Memory B cell (primary cell): ENCODE results near the gene RUNX3.

Experiments used
- ATAC-seq: fragments of 150-1000 bp; cut with Tn5 transposase; 2 replicates; pipeline ENCODE4 v1.10.0; 2021; ENCODE audit warnings: low read depth, mild to moderate bottlenecking, moderate library complexity
- DNase-seq, 2 donors: peaks; one replicate each; pipeline ENCODE4 v3.0.0; 2022; ENCODE audit warnings: low spot score in 2 of 2
- H3K27ac Mint-ChIP-seq: one replicate; pipeline ENCODE4 v1.8.0; 2022; ENCODE audit warnings: mild to moderate bottlenecking, moderate library complexity, mixed read lengths
- H3K27me3 Mint-ChIP-seq: one replicate; pipeline ENCODE4 v1.8.0; 2022; ENCODE audit warnings: mixed read lengths
- H3K36me3 Mint-ChIP-seq: one replicate; pipeline ENCODE4 v1.8.0; 2022; ENCODE audit warnings: mild to moderate bottlenecking, mixed read lengths
- H3K4me1 Mint-ChIP-seq: one replicate; pipeline ENCODE4 v1.8.0; 2022; ENCODE audit warnings: mixed read lengths
- H3K4me3 Mint-ChIP-seq: one replicate; pipeline ENCODE4 v1.8.0; 2022; ENCODE audit warnings: mild to moderate bottlenecking, moderate library complexity, mixed read lengths
- H3K9me3 Mint-ChIP-seq: one replicate; pipeline ENCODE4 v1.8.0; 2022; ENCODE audit warnings: mixed read lengths

Gene RUNX3

GRCh38 chr1:24967555-24967954 is 37.5 kb upstream of the RUNX3 start:
- peaks cover 24% of the 10 kb centered on the region for H3K4me1 Mint-ChIP-seq
- ATAC-seq: no peak

DNA sequence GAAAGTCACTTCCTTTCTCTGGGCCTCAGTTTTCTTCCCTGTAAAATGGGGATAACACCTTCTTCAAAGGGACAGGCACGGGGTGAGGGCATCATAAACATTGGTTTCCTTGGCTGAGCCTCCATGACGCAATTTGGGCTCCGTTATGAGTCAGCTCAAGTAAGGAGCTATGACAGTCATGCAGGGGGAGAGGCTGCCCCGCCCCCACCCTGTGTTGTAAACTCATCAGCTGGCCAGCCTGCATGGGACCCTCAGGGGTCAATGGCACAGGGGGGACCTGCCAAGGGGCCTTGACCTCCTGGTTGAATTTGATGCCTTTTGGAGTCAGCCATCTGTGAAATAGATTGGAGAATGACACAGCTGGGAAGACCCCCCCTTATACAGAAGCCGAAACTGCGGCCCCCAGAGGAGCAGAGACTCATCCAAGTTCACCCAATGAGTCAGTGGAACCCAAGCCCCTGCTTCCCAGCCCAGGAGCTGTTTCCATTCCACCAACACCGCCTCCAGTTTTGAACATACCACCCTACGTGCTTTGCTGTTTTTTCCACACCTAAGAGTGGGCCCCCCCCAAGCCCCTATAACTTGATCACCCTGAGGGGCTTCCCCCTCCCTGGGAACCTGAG is 36.8 kb upstream of the RUNX3 start:
- Mint-ChIP-seq H3K36me3 (no peaks in the 10 kb centered on the region), H3K4me3 (no peak overlapping the region), H3K27me3 (no peaks in the 10 kb centered on the region), H3K4me1 (peaks cover 27% of the 10 kb centered on the region), H3K9me3 (no peaks in the 10 kb centered on the region), H3K27ac (no peak overlapping the region)
- DNase-seq (no peak), ATAC-seq (no peak)

More at GRCh38 chr1:24967555-24967954, 37.5 kb upstream of the RUNX3 start:
- DNase-seq: no peak
- Mint-ChIP-seq H3K9me3 (no peaks in the 10 kb centered on the region), H3K36me3 (no peaks in the 10 kb centered on the region), H3K27ac (no peak overlapping the region), H3K27me3 (no peaks in the 10 kb centered on the region), H3K4me3 (no peak overlapping the region)

DNA sequence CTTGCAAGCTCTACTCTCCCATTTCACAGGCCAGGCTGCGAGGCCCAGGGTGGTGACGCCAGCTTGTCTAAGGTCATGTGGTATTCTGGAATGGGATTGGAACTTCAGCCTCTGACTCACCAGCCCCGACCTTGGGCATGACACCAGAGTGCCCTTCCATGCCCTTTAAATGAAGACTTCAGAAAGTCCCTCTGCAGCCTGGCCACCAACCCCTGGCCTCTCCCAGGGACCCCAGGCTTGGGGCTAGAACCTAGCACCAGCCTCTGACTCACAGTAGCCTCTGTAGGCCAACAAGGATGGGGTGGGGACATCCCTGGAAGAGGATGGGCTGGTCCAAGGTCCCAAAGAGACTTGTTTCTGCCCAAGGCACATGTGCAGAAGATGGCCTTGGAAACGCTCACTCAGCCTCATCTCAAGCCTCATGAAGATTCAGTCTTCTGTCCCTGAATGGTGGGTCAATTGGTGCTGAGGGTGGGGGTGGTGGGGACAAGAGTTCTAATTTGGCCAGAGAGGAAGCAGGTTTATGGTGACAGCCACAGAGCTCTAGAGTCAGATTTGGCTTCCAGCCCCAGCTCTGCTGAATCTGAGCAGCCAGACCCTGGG is 36.1 kb upstream of the RUNX3 start:
- H3K36me3 Mint-ChIP-seq: no peaks in the 10 kb centered on the region
- ATAC-seq (no peak), DNase-seq (no peak)
- peaks cover 31% of the 10 kb centered on the region for H3K4me1 Mint-ChIP-seq
- no peak overlapping the region for H3K27ac Mint-ChIP-seq
- H3K27me3 Mint-ChIP-seq: no peaks in the 10 kb centered on the region
- no peak overlapping the region for H3K4me3 Mint-ChIP-seq
- H3K9me3 Mint-ChIP-seq: no peaks in the 10 kb centered on the region

DNA sequence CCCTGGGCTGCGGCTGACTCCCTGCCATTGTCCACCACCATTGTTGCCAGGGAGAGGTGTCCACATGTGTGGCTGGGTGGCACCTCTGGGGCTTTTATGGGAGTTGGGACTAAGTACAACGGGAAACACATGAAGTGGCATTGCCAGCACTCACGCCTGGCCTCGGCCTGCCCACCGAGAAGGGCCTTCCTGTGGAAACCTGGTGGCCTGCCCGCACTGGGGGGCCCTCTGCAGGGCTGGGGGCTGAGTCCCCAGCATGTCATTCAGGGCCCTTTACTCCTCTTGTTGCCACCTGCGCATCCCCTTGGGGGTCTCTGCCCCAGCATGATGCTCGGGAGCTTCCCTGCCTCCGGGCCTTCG is 35.5 kb upstream of the RUNX3 start:
- Mint-ChIP-seq H3K4me1 (peaks cover 30% of the 10 kb centered on the region), H3K27me3 (no peaks in the 10 kb centered on the region), H3K27ac (peak overlapping the region; percentile 95), H3K9me3 (no peaks in the 10 kb centered on the region), H3K4me3 (peak overlapping the region; percentile 52), H3K36me3 (no peaks in the 10 kb centered on the region)
- ATAC-seq: no peak
- no peak for DNase-seq

GRCh38 chr1:24964811-24965570 is 34.9 kb upstream of the RUNX3 start:
- ATAC-seq (peak; percentile 87), DNase-seq (peak; percentile 60 to 74)
- Mint-ChIP-seq H3K4me1 (peaks cover 30% of the 10 kb centered on the region), H3K9me3 (no peaks in the 10 kb centered on the region), H3K4me3 (peak overlapping the region; percentile 83), H3K36me3 (no peaks in the 10 kb centered on the region), H3K27ac (peak overlapping the region; percentile 95), H3K27me3 (no peaks in the 10 kb centered on the region)

- Mint-ChIP-seq H3K27ac (peak overlapping the region; percentile 95), H3K9me3 (no peaks in the 10 kb centered on the region), H3K4me1 (peaks cover 32% of the 10 kb centered on the region), H3K4me3 (peak overlapping the region; percentile 83), H3K36me3 (no peaks in the 10 kb centered on the region), H3K27me3 (no peaks in the 10 kb centered on the region)
- no peak for DNase-seq
- ATAC-seq: no peak
These were observed 34.0 kb upstream of the RUNX3 start for GRCh38 chr1:24963943-24964693.

DNA sequence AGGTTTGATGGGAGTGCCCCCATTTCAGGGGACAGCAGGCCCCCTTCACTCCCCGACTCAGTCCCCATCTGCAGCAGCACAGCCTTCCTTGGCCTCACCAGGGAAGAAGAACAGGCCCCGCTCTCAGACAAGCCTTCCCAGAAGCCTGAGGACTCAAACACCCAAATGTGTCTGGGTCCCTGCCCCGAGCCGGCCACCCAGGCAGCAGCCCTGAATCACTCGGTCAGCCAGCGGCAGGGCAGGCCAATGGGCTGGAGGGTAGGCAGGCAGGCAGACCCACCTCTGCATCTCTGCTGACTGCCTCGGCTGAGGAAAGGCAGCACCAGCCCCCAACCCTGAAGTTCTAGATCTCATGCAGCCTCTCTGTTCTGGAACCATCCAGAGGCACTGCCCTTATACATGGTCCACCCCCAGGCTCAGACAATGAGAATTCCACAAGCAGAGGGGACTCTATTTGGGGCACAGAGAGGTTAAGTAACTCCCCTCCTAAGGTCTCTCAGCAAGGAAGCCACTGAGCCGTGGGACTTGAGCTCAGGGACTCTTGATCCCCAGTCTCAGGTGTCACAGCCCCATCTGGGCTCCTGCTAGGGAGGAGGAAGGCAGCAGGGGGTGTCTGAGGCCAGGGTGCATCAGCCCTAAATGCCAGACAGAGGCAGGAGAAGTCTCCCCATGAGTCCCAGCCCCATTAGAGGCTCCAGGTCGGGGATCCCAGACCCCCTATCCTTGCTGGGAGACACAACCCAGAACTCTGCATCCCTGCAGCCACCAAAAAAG is 33.2 kb upstream of the RUNX3 start:
- Mint-ChIP-seq H3K36me3 (no peaks in the 10 kb centered on the region), H3K27ac (peak overlapping the region; percentile 95), H3K27me3 (no peaks in the 10 kb centered on the region), H3K4me3 (peak overlapping the region; percentile 83), H3K4me1 (peaks cover 36% of the 10 kb centered on the region), H3K9me3 (no peaks in the 10 kb centered on the region)
- peak in 1 of 2 donors; percentile 34 for DNase-seq
- ATAC-seq: peak; percentile 26

DNA sequence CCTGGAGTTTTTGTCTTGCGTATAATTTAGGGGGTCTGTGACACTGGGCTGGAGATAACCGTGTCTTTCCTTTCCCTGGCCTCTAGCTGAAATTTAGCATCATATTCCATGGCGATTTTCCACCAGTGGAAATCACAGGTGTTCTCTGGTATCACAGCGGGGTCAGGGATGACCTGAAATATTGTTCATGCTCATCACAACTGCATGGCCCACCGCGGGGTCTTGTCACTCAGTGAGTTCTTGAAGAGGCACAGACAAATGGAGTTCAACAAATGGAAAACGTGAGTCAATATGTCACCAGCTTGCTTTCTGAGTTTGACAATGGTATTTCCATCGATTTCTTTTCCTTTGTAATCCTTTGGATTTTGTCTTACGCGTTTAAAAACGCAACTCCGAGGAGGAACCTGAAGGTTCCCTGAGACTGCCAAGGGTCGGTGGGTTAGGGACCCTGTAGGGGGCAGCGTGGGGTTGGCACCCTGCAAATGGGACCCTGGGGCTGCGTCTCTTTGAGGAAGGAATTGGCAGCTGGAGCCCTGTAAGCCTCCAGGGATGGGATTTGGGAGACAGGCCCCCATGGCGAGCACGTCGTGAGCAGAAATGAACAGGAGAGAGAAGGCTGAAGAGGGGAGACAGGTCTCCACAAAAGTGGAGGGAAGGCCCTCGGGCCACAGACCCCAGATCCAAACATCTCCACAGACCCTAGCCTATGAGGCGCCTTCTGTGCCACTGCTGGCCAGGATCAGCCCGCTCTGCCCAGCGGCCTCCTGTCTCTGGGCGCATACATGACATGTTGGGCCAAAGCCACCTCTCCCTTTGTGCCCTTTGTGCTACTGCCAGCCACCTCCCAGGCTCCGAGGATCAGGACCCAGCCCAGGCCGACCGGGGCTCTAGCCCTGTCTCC is 32.1 kb upstream of the RUNX3 start:
- H3K27ac Mint-ChIP-seq: peak overlapping the region; percentile 95
- H3K27me3 Mint-ChIP-seq: no peaks in the 10 kb centered on the region
- H3K36me3 Mint-ChIP-seq: no peaks in the 10 kb centered on the region
- no peak for ATAC-seq
- peaks cover 40% of the 10 kb centered on the region for H3K4me1 Mint-ChIP-seq
- H3K9me3 Mint-ChIP-seq: no peaks in the 10 kb centered on the region
- peak overlapping the region; percentile 83 for H3K4me3 Mint-ChIP-seq
- DNase-seq: no peak

DNA sequence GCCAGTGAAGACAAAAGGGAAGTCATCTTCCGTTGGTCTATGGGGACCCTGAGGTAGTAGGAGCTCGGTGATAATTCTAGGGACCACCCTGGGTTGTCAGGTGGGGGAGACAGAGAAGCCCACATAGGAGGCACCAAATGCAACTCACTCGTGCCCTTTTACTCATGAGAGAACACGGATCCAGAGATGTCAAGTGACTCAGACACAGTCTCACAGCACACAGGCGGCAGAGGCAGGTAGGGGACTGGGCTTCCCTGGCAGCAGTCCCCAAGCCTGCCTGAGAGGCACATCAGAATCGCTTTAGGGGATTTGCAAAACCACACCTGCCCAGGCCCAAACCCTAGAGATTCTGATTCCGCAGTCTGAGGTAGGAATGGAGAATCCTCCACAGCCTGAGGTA is 31.3 kb upstream of the RUNX3 start:
- ATAC-seq (no peak), DNase-seq (no peak)
- Mint-ChIP-seq H3K27me3 (no peaks in the 10 kb centered on the region), H3K27ac (peak overlapping the region; percentile 83), H3K4me3 (peak overlapping the region; percentile 79), H3K36me3 (no peaks in the 10 kb centered on the region), H3K4me1 (peaks cover 46% of the 10 kb centered on the region), H3K9me3 (no peaks in the 10 kb centered on the region)

DNA sequence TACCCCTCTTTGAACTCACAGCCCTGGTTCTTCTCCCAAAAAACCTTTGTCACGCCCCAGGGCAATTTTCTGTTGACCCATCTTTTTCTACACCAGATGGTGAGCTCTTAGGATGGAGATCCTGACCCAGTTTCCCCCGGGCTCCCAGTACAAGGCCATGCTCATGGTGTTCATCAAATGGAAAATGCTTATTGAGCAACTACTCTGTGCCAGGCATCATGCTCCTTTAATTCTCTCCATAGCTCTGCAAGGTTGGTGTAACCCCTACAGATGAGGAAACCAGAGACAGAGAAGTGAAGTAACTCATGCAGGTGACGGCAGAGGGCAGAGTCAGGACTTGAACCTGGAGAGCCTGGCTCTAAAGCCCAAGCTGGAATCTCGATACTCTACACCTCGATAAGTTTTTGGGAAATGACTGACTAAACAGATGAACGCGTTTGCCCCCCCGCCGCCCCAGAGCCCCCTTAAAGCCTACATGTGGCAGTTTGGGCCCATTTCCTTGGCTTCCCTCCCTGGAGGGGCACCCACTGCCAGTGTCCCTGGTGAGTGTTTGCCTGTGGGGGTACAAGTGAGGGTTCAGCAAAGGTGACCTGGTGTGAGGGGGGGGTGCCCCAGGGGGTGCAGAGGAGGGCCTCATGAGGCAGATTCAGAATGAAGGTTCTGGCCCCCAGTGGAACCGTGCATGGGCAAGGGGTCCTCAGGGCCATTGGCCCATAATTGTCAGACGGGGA is 30.2 kb upstream of the RUNX3 start:
- H3K4me3 Mint-ChIP-seq: no peak overlapping the region
- H3K36me3 Mint-ChIP-seq: no peaks in the 10 kb centered on the region
- peak overlapping the region; percentile 38 for H3K27ac Mint-ChIP-seq
- H3K4me1 Mint-ChIP-seq: peaks cover 45% of the 10 kb centered on the region
- H3K27me3 Mint-ChIP-seq: no peaks in the 10 kb centered on the region
- H3K9me3 Mint-ChIP-seq: no peaks in the 10 kb centered on the region
- no peak for DNase-seq
- ATAC-seq: no peak

- Mint-ChIP-seq H3K36me3 (no peaks in the 10 kb centered on the region), H3K4me3 (no peak overlapping the region), H3K4me1 (peaks cover 49% of the 10 kb centered on the region), H3K27ac (no peak overlapping the region), H3K27me3 (no peaks in the 10 kb centered on the region), H3K9me3 (no peaks in the 10 kb centered on the region)
- ATAC-seq: no peak
- DNase-seq: no peak
These were observed 29.5 kb upstream of the RUNX3 start for GRCh38 chr1:24959623-24959975.

DNA sequence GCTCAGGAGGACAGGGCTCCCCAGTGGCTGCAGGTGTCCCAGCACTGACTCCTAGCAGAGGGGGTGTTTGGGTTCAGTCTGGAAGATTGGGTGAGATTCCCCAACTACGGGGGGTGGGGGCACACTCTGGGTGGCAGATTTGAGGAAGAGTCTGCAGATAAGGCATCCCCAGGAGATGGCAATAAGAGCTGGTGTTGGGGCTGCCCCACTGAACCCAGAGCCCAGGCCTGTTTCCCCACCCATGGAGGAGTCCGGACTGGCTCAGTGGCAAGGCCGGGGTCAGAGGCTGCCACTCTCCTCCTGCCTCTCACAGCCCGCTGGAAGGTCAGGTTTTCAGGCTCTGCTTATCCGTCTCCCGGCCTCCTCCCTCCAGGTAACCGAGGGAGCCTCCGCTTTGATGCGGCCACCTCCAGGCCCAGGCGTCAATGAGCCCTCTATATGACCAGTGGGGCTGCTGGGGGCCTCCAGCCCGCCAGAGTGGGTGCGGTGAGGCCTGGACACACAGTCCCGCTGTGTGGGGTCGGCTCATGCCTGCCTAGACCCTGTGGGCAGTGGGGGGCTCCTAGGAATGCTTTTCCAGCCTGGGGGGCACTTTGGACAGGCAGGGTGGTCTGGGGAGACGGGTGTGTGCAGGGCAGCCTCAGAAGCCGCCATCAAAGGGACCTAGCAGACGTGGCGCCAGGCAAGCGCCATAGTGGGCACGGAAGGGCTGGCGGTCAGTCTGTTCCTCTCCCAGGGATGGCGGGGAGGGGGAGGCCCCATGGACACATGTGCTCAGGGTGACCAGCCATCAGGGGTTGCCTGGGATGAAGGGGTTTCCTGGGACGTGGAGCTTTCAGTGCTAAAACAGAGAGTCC is 28.9 kb upstream of the RUNX3 start:
- Mint-ChIP-seq H3K4me1 (peaks cover 50% of the 10 kb centered on the region), H3K36me3 (no peaks in the 10 kb centered on the region), H3K27me3 (no peaks in the 10 kb centered on the region), H3K27ac (peak overlapping the region; percentile 60), H3K4me3 (peak overlapping the region; percentile 22), H3K9me3 (no peaks in the 10 kb centered on the region)
- no peak for ATAC-seq
- DNase-seq: no peak
